ENCODE data around the gene CMTM1.

DNA sequence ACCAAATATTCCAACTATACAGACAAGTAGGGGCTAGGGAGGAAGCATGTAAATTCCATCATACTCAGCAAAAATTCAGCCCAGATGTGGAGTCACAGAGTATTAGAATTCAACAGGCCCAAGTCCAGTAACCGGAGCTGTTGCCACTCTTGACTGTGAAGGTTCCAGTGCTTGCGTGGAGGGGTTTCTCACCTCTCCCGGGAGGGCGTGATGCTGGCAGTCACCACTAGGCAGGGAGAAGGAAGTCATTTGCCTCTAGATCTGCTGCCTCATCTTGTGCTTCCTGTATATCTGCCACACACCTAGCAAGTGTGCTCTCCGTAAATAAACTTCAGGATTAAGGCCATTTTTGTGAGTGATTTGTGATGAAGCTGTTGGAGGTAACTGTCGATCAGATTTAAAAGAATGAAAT is 14.9 kb upstream of the CMTM1 start:
- TF ChIP-seq GATA2 (IDR thresholded peaks at IDR 0.05; ENCODE audit: low read depth, low read length) (no peak), GATA3 (IDR thresholded peaks at IDR 0.05; ENCODE audit: low read depth, low read length) (no peak)
